Left hindlimb (tissue), 1 donor: ENCODE measurements around the gene SP8.
"Not testable (repeated sequence)": the region's sequence is repeated elsewhere in the genome, so short reads cannot be mapped to it uniquely, and the experiment has no call there.

Experiments used
- DNase-seq: peaks from one replicate; pipeline ENCODE4 v3.0.0-alpha.2; 2018

SP8 gene

GRCh38 chr7:20786779-20787659 is at the start of gene SP8:
TSS of gene SP8 (minus strand) at chr7:20786886. CDS start at chr7:20786798, 88 bp downstream.
- DNase-seq: peak; percentile 52

GRCh38 chr7:20836424-20836823 is 49.7 kb upstream of the SP8 start:
- not testable (repeated sequence) for DNase-seq

- DNase-seq: no peak
Measured at GRCh38 chr7:20835111-20835750, 48.5 kb upstream of the SP8 start.

DNA sequence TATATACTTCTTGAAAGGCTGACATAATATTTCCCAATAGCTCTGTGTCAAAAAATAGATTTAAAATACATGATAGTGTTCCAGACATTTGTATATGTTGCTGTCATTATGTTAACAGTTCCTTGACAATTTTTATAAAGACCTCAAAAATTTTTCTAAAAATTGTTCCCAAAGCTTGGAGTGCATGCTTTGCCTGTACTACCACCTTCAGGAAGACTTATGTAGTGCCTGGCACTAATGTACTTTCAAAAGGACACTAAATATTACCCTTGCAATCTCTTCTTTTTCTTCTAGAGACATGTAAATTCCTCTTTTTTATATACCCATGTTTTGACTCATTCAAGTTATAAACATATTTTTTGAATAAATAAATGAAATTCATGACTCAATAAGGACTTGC is 48.0 kb upstream of the SP8 start:
- no peak for DNase-seq

DNA sequence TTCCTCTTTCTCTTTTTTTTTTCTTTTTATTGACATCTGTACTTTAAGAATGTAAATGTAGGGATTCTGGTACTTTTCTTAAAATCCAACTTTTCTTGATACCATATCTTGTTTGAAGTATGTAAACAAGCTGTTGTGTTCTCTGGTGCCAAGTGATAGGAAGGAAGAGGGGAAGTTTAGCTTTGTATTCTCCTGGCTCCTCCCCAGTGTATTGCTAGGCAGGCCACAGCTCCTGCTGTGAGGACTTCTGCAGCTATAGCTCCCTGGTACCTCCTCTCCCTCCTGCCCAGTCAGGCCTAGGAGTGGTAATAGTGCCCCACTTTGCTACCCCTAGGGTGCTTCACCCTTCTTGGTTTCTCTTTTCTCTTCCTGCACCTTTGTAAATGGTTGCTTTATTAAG is 45.3 kb upstream of the SP8 start:
- no peak for DNase-seq

DNA sequence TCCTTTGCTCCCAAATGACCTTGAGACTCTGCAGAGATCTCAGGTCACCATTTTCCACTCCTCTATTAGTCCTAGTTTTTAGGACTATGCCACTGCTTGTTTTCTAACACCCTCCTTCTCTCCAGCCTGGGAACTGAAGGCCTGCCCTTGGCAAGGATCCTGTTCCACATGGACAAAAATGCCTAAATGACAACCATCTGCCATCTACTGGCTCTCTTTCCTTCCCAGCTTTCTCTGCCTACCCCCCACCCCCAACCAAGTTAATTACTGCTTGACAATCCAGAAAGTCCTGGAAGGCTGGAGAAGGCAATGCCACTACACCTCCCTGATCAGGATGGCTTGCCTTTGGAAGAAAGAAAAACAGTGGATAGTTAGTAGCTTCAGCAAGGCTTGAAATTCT is 44.8 kb upstream of the SP8 start:
- DNase-seq: no peak

GRCh38 chr7:20828947-20829346 is 42.3 kb upstream of the SP8 start:
- no peak for DNase-seq

GRCh38 chr7:20827172-20827571 is 40.5 kb upstream of the SP8 start:
- DNase-seq: no peak

DNA sequence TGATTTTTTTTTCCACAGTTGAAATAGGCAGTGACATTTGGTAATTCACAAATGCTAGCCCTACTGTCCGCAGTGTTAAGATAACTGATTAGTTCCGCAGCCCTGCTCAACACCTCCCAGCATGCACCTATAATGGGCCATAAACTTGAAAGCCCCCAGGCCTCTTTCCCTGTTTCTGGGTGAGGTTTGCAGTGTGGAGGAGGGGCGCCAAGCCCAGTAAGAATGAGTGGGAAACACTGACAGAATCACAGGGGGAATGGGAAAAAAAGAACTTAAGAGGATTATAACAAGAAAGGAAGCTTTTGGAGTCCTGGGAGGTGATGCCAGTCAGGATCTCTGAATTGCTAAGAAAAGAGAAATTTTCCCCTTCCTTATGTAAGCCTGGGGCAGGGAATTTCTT is 39.6 kb upstream of the SP8 start:
- no peak for DNase-seq

DNA sequence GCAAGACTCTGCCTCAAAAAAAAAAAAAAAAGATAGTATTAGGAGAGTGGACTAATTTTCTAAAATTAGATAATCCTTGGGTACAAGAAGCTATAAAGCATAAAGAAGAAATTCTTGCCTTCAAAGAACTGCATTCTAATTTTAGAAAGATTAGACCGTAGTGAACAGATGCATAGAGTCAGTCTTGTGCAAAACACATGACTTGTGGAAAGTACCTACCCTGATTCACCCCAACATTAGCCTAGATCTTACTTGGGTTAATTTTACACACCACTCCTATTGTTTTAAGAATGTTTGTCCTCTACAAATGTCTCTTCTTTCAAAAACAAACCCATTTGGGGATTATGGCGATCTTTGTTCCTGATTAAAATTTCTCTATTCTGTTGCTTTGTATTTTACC is 38.9 kb upstream of the SP8 start:
- no peak for DNase-seq

DNA sequence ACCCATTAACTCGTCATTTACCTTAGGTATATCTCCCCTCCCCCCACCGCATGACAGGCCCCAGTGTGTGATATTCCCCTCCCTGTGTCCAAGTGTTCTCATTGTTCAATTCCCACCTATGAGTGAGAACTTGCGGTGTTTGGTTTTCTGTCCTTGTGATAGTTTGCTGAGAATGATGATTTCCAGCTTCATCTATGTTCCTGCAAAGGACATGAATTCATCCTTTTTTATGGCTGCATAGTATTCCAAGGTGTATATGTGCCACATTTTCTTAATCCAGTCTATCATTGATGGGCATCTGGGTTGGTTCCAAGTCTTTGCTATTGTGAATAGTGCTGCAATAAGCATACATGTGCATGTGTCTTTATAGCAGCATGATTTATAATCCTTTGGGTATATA is 34.7 kb upstream of the SP8 start:
- DNase-seq: not testable (repeated sequence)

- no peak for DNase-seq
Measured at GRCh38 chr7:20816372-20816959, 29.8 kb upstream of the SP8 start.

DNA sequence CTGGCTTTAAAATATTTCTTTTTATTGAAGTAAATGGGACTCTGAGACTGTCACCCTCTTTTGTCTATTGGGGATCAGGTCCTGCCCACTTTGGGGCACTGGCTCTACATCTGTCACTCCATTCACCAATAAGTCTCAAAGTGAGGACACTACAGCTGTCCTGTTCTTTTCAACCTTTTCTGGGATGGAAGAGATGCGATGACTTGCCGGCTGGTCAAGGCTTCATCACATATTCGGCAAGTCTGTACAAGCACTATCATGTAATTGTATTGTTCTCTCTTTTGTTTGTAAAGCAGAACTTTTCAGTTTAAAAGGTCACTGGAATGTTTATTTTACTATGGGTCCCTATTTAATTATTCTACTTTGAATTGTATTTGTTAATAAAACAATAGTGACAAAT is 17.7 kb upstream of the SP8 start:
- no peak for DNase-seq

GRCh38 chr7:20799566-20800366 is 13.1 kb upstream of the SP8 start:
- DNase-seq: no peak

GRCh38 chr7:20798694-20799121 is 12.0 kb upstream of the SP8 start:
- DNase-seq: no peak

GRCh38 chr7:20798081-20798693 is 11.5 kb upstream of the SP8 start:
- DNase-seq: no peak

DNA sequence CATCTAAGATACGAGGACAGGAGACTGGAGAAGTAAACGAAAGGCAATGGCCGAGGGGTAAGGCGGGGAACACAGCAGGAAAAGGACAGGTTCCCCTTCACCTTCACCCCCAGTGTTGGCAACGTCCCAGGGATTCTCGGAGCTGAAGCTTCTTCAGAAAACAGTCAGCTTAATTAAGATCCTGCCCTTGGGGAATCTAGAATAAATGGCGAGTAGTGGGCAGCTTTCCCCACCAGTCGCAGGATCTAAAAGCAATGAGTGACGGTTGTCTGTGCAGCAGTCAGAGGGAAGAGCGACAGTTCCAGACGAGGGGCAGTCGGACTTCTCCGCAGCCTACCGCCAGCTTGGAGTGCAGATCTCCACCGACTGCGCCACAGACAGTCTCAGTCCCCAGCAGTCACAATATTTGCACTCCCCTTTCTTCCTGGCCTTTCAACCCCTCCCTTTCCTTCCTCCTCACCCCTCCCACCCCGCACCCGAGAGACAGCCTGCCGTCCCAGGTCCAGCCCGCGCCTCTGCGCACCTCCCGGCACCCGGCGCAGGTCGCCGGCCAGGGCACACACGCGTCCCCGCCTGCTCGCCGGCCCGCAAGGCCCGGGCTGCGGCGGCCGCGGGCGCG is 10.9 kb upstream of the SP8 start:
- no peak for DNase-seq

DNA sequence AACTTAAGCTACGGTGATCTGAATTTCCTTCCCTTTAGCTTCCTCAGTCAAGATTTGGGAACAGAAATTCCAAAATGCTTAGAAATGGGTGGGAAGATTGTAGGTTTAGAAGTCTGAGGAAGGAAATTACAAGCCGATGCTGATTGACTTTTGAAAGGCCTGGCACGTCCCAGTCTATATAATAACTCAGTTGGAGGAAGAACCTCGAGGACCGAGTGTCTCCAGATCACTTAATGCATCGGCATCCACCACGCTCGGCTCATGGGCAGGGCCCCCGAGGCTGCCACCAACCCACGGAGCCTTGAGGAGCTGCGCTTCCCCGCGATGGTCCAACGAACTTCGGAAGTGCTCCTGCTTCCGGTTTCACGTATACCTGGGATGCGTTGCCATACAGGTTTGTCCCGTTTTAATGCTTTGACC is 10.4 kb upstream of the SP8 start:
- DNase-seq: no peak

DNA sequence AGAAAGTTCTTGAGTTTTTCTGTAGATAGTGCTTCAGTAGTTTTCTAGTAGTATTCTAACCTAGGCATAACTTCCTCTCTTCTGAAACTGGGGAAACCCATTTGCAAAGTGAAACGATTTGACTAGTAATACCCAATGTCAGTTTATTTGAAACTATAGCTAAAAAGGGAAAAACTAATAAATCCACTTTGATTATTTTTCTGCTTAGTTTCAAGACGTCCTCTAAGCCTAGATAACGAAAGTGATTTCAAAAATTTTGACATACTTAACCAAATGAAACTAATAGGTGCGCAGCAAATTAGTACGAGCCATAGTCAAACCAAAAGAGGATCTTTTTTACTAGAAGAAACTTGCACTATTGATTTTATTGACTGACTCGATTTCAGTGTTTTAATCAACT is 9.8 kb upstream of the SP8 start:
- no peak for DNase-seq

DNA sequence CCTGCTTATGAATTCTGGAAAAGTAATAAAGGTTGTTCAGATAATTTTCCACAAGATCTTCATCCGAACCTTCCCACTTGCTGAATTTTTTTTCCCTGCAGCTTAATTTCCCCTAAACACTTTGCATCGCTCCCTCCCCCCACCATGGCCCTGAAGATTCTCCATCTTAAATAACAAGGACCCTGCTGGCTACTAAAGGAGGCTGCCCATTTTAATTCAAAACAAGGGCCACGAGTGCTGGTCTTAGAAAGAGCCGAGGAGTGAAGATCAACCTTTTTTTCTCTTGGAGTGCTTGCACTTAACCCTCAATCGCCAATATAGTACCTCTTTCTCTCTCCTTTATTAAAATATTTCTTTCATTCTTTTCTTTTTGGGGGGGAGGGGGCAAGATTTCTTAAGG is 9.2 kb upstream of the SP8 start:
- DNase-seq: no peak

DNA sequence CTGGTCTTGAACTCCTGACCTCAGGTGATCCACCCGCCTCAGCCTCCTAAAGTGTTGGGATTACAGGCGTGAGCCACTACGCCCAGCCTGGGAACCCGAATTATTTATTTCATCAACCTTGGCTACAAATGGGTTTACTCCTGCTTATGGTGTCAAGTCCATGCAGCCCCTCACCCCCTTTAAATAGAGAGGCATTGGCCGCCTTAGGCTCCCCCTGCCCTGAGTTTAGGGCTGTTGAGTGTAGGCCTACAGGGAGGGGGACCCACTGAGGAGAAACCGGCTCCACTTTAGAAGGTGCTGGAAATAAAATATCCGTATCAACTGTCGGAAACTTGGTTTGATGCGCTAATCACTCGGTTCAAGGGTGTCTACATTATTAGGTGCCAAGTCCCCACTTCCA is 8.7 kb upstream of the SP8 start:
- DNase-seq: no peak

DNA sequence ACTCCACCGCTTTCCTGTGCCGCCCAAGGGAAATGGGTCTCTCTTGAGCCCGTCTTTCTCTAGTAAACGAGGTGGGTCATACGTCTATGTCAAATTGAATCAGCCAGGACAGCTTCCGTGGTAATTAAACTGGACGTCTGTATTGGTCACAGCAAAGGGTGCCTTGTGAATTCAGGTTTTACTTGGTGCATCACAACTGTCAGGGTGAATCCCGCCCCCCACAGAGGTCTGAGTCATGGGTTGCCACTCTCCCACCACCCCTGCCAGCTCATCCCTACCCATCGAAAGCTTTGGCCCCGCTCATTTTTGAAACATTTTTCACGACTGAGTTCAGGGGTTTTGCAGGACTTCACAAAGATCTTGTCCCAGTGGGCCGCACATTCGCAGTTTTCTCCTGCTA is 8.0 kb upstream of the SP8 start:
- DNase-seq: no peak
